ENCODE measurements around the gene ACTL7B. TPM values are rescaled to one million over a fixed set of nuclear protein-coding genes. Genes with fewer than 3 reads are reported as not detected.
"Not testable (repeated sequence)": the region's sequence is repeated elsewhere in the genome, so short reads cannot be mapped to it uniquely, and the experiment has no call there.

Gene ACTL7B
- total and polyA plus RNA-seq, 7 donors, result 0.27 TPM; not detected in 6

- H3K36me3 ChIP-seq, result peaks cover 17 to 84% (median 39%) of the 10 kb centered on the region in 4 donors
- intact Hi-C loops (cut with DNase I), result no loop called here
- 95% methylated on average over 4 of the region's 4 CpGs for WGBS, 2 donors
Observed at GRCh38 chr9:108889649-108890067, 33.9 kb upstream of the ACTL7B start.

GRCh38 chr9:108886594-108887271 lies 30.9 kb upstream of the ACTL7B start:
- DNase-seq; H3K27ac ChIP-seq; H3K27me3 ChIP-seq; H3K9me3 ChIP-seq; H3K4me3 ChIP-seq; intact Hi-C loops (cut with DNase I); H3K4me1 ChIP-seq: not testable (repeated sequence)
- H3K36me3 ChIP-seq, result peaks cover 10 to 69% (median 24%) of the 10 kb centered on the region in 4 donors
- 76 to 93% methylated on average over 3 of the region's 3 CpGs for WGBS, 2 donors

More at GRCh38 chr9:108889649-108890067, 33.9 kb upstream of the ACTL7B start:
- H3K9me3 ChIP-seq, result no peaks in the 10 kb centered on the region
- no peak for TF ChIP-seq POLR2AphosphoS5 (IDR thresholded peaks at IDR 0.05)
- TF ChIP-seq CTCF (IDR thresholded peaks at IDR 0.05), result no peak
- TF ChIP-seq POLR2A (IDR thresholded peaks at IDR 0.05), result no peak
- no peak for TF ChIP-seq EP300 (IDR thresholded peaks at IDR 0.05)
- no peaks in the 10 kb centered on the region for H3K27me3 ChIP-seq
- no peak for DNase-seq
- H3K4me3 ChIP-seq, result no peak overlapping the region
- peaks cover 0 to 8% (median 2%) of the 10 kb centered on the region in 4 donors for H3K4me1 ChIP-seq
- no peak overlapping the region for H3K27ac ChIP-seq

- 56 to 71% methylated on average over 1 of the region's 1 CpG for WGBS, 2 donors
- intact Hi-C loops (cut with DNase I), result no loop called here
- TF ChIP-seq EP300 (IDR thresholded peaks at IDR 0.05), result no peak
- TF ChIP-seq POLR2A (IDR thresholded peaks at IDR 0.05), result no peak
- no peak for TF ChIP-seq POLR2AphosphoS5 (IDR thresholded peaks at IDR 0.05)
- no peak for TF ChIP-seq CTCF (IDR thresholded peaks at IDR 0.05)
- Histone ChIP-seq H3K9me3 (no peaks in the 10 kb centered on the region), H3K4me1 (peaks cover 0 to 8% (median 2%) of the 10 kb centered on the region in 4 donors), H3K27me3 (no peaks in the 10 kb centered on the region), H3K4me3 (no peak overlapping the region), H3K27ac (no peak overlapping the region), H3K36me3 (peaks cover 8 to 69% (median 16%) of the 10 kb centered on the region in 4 donors)
- no peak for DNase-seq
Observed at GRCh38 chr9:108885643-108886348, 30.0 kb upstream of the ACTL7B start.

- H3K4me3 ChIP-seq, result no peak overlapping the region
- DNase-seq, result no peak
- no peak overlapping the region for H3K27ac ChIP-seq
- 79 to 91% methylated on average over 3 of the region's 3 CpGs for WGBS, 2 donors
- H3K36me3 ChIP-seq, result peaks cover 0 to 69% (median 20%) of the 10 kb centered on the region in 4 donors
- H3K4me1 ChIP-seq, result peaks cover 0 to 8% (median 2%) of the 10 kb centered on the region in 4 donors
- TF ChIP-seq CTCF (IDR thresholded peaks at IDR 0.05) (no peak), POLR2AphosphoS5 (IDR thresholded peaks at IDR 0.05) (no peak), EP300 (IDR thresholded peaks at IDR 0.05) (no peak), POLR2A (IDR thresholded peaks at IDR 0.05) (no peak)
- no peaks in the 10 kb centered on the region for H3K27me3 ChIP-seq
- intact Hi-C loops (cut with DNase I), result no loop called here
- H3K9me3 ChIP-seq, result no peaks in the 10 kb centered on the region
Observed at GRCh38 chr9:108884701-108885100, 28.9 kb upstream of the ACTL7B start.

- Histone ChIP-seq H3K27me3 (no peaks in the 10 kb centered on the region), H3K4me1 (peaks cover 0 to 8% (median 2%) of the 10 kb centered on the region in 4 donors), H3K36me3 (peaks cover 12 to 69% (median 29%) of the 10 kb centered on the region in 4 donors), H3K27ac (no peak overlapping the region), H3K9me3 (no peaks in the 10 kb centered on the region), H3K4me3 (no peak overlapping the region)
- 97 to 99% methylated on average over 3 of the region's 3 CpGs for WGBS, 2 donors
- intact Hi-C loops (cut with DNase I), result no loop called here
- no peak for DNase-seq
- TF ChIP-seq EP300 (IDR thresholded peaks at IDR 0.05), result no peak
- TF ChIP-seq CTCF (IDR thresholded peaks at IDR 0.05), result no peak
- TF ChIP-seq POLR2A (IDR thresholded peaks at IDR 0.05), result no peak
- TF ChIP-seq POLR2AphosphoS5 (IDR thresholded peaks at IDR 0.05), result no peak
Observed at GRCh38 chr9:108883085-108883484, 27.3 kb upstream of the ACTL7B start.
